Dermis microvascular lymphatic vessel endothelial cell (primary cell): ENCODE measurements around the gene SLC31A1. TPM values are rescaled to one million over a fixed set of nuclear protein-coding genes. Genes with fewer than 3 reads are reported as not detected.
"Not testable (repeated sequence)": the region's sequence is repeated elsewhere in the genome, so short reads cannot be mapped to it uniquely, and the experiment has no call there.

Source experiments
- DNase-seq, 2 donors: peaks; one replicate each; pipeline versions ENCODE4 v3.0.0 to v3.0.0-alpha.2; 2010; ENCODE audit warnings: low read depth in 2 of 2
- total RNA-seq: library from RNA; depleted of rRNA; stranded (reverse); fragments of >200 nt; gene quantifications from 2 replicates; pipeline ENCODE4 v1.2.1, GENCODE V29; 2014

SLC31A1 gene
- total RNA-seq, 1 donor from 2014 or later = 13.9 TPM

DNA sequence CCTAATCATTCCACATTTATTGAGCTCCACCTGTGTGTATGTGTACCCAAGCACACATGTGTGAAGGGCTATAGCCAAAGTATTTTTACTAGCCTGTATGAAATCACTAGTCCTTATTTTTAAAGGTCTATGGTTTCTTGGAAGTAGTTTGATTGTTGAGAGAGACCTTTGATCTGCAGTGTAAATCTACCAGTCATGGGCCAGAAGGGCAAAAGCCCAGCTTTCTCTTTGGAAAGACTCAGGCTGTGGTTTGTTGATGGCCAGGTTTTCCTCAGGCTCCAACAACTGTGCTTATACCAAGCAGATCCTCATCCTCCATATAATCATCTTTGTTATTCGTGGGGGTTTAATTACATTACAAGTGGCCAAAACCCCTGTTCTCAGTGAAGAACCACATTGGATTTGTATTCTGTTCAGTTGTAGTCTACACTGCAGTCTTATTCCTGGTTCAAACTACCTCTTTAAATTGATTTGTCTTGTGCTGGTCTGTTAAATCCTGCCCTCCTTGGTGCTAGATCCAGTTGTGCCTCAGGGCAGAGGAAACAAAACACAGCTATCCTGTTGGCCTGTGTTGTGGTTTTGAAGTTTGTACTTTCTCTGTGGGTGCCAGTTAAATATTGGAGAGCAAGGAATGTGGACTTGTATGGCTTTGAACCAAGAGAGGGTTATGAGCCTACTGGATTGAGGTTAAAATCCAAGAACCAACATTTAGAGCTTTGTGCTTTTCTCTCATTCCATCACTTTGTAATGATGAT lies 40.8 kb downstream of the SLC31A1 start:
- no peak for DNase-seq

DNA sequence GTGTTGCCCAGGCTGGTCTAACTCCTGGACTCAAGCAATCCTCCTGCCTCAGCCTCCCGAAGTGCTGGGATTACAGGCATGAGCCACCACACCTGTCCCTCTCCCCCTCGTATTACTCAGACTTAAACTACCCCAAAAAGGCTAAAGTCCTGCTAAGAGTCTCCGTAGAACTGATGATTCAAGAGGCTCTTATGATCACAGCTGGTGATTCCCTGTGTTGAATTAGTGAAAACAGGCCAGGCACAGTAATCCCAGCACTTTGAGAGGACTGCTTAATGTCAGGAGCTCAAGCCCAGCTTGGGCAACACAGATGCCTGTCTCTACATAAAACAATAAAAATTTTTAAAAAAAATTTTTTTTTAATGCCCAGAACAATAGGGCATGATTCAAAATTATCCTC lies 44.8 kb downstream of the SLC31A1 start:
- no peak for DNase-seq

DNA sequence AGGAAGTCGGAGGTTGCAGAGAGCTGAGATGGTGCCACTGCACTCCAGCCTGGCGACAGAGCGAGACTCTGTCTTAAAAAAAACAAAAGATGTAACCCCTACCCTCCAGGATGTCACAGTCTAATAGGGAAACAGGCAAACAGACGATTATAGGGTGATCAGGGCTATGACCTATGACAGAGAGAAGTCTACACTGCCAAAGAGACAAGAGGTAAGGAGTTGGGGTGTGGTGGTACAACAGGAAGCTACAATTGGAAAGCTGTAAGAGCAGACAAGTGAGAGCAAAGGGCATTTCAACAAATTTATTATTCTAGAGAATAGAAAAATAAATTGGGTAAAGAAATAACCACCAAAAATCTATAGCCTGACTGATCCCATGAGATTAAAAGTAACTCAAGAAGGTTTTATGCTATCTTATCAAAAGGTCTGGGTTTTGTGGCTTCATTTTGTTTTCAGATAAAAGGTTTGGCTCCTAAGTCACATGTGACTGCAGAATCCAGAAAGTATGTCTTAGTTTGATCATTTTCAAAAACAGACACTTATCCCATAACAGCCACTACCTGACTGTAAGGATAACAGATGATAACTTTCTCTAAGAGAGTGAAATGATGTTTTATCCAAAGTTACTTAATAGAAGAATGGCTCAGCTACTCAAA lies 46.7 kb downstream of the SLC31A1 start:
- no peak for DNase-seq

DNA sequence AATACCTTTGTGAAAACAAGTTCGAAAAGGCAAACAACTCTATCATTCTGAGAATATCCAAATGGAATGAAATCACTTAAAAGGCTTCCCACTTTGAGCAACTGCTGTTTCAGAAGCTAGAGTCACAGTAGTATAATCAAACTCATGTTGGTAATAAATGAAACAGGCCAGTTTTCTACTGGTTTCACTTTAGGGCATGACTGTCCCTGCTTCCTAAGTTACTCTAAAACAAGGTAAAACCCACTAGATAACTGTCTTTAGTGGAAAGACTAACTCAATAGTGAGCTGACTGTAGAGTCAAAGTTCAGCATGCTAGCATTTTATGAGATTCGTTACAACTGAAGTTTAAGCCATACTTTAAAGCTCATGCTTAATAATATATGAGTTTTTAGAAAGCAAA lies 48.0 kb downstream of the SLC31A1 start:
- no peak for DNase-seq

DNA sequence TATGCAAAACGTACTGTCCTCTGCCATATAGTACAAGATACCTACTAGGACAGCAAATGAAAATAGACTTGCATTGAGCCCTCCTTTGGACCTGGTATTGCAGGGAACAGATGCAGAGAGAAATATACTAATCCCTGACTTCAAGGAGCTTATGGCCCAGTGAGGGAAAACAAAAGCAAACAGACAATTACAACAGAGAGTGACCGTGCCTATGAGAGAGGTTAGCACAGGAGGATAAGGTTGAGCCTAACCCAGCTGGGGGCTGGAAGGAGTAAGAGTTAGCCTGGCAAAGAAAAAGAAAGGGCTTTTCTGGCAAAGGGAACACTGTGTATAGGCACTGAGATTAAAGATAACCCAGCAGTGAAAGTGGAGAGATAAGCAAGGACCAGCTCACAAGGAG lies 48.5 kb downstream of the SLC31A1 start:
- no peak for DNase-seq

DNA sequence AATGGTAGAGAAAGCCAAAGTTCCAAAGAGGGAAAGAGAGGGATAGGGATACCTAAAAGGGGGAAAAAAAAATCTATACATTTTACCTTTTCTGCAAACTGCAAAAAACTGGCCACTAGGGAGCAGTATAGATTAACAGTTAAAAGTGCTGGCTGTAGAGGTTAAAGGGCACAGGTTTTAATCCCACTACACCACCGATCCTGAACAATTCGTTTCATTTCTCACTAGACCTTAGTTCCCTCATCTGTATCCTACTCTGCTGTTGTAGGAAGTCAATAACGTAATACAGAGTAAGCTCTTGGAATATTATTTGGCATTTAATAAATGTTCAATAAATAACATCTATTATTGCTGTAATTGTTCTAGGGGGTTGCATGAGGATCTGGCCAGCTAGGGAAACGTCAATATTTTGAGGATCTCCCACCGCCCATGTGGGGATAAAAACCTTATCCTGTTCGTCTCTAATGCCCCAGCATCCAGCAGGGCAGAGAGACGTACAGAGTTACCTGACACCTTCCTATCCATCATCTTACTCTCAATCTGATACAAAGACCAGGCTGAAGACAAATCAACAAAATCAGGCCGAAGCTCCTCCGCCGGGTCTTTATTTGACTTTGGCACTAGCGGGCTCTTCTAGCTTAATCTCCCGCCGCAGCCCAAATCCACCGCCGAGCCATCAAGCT lies 53.3 kb downstream of the SLC31A1 start:
- DNase-seq = peak; percentile 64 to 76

DNA sequence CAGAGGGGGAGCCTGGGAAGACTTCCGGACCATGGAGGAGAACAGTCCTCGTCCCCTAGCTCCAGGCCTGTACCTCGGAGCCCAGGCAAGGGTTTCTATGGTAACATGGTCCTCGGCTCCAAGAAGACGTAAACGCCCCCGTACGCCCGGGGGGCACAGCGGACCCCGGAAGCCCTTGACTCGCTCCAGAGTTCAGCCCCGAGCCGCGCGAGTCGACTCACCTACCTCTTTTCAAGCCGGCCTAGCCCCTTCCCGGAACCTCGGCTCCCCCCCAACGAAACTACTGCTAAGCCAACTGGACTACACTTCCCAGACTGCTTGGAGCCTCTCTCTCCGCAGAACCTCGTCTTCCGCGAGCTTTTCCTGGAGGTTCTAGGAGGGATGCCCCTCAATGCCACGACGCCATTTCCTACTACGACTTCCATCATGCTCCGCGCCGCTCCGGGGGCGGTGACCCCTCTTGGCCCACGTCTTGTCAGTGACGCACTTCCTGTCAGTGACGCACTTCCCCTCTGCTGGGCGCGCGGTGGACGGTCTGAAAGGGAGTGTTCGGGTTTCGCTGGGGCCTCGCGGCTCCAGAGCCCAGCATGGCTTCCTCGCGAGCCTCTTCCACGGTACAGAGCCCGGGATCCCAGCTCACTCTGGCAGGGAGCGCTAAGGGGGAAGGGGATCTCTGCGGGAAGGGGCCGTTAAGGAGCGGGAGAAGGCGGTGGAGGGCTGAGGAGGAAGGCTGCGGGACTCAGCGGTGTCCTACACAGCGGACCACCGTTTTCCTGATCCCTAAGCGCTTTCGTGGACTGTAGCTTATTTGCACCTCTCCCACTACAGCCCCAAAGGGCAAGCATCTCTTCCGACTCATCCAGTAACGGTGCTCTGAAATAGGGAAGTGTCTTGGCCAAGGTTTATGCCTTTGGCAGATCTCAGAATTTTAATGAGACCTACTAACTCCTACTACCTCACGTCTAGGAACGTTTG lies 54.1 kb downstream of the SLC31A1 start, which contains the start of the genes CDC26 and PRPF4:
CDC26 (minus strand) TSS at position 416 of the 975 bp plus-strand sequence. CDS start 3,065 bp downstream, outside the sequence.
PRPF4 (plus strand) TSS at position 502 of the 975 bp plus-strand sequence; CDS start at position 588, 86 bp downstream.
- DNase-seq = peak; percentile 96 to 99

DNA sequence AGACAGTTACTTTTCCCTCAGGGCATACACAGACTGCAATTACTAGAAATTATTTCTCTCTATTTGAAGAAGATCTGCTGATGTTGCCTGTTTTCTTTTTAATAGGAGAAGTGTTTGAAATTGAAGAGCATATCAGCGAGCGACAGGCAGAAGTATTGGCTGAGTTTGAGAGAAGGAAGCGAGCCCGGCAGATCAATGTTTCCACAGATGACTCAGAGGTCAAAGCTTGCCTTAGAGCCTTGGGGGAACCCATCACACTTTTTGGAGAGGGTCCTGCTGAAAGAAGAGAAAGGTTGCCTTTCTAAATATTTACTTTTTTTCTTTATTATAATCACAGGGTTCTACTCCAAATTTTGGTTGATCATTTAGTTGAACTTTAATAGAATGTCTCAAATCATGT lies 57.5 kb downstream of the SLC31A1 start:
- DNase-seq = no peak

DNA sequence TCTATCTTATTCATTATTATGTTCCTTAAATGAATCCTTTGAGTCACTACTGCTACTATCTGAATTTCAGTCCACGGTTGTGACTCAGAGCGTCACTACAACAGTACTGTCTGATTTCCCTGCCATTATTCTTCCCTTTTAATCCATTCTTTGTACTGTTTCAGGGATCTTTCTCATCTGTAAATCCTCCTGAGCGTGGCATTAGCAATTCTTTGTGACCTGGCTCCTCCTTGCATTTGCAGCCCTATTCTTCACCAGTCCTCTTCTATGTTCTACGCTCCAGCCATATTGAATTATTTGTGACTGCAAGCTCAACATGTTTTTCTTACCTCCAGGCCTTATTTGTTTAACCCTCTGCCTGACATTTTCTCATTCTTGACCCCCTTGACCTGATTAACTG lies 60.0 kb downstream of the SLC31A1 start:
- no peak for DNase-seq

DNA sequence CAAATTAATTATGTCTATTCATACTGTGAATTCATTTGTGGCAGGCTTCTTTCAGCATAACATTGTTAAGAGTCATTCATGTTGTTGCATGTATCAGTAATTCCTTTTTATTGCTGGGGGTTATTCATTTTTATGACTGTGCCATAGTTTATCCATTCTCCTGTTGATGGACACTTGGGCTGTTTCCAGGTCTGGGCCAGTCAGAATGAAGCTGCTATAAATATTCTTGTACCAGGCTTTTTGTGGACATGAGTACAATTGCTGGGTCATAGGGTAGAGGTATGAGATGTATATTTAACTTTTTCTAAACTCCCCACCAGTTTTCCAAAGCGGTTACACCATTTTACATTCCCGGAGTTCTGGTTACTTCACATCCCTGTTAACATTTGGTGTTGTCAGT lies 67.7 kb downstream of the SLC31A1 start:
- DNase-seq = peak in 1 of 2 donors; percentile 42

DNA sequence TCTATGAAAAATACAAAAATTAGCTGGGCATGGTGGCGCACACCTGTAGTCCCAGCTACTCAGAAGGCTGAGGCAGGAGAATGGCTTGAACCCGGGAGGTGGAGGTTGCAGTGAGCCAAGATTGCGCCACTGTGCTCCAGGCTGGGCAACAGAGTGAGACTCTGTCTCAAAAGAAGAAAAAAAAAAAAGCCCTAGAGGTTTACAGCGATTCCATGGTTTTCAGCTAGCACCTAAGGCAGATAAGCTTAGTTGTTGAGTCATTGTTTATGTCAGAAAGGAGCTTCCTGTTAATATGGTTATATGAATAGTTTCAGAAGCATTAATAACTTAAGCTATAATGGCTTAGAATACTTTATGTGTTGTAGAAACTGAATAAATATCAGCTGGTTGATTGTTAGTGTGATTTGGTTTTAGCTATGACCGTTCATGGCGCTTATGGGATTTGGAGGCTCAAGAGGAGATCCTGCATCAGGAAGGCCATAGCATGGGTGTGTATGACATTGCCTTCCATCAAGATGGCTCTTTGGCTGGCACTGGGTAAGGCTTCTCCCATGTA lies 68.8 kb downstream of the SLC31A1 start:
- peak in 1 of 2 donors; percentile 13 for DNase-seq

DNA sequence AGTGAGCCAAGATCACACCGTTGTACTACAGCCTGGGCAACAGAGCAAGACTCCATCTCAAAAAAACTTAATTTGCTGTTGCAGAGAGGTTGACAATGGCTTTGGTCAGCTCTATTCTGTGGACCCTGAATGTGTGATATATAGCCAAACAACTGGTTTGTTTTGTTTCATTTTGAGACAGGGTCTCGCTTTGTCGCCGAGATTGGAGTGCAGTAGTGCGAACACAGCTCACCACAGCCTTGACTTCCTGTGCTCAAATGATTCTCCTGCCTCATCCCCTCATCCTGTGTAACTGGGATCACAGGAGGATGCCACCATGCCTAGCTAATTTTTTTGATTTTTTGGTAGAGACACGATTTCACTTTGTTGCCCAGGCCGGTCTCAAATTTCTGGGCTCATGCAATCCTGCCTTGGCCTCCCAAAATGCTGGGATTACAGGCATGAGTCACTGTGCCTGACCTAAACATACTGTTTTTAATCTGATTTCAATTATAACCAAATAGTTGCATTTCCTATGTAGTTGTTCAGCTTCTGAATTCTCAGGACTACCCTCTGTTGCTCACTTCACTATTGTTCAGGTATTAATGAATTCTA lies 72.0 kb downstream of the SLC31A1 start:
- no peak for DNase-seq

DNA sequence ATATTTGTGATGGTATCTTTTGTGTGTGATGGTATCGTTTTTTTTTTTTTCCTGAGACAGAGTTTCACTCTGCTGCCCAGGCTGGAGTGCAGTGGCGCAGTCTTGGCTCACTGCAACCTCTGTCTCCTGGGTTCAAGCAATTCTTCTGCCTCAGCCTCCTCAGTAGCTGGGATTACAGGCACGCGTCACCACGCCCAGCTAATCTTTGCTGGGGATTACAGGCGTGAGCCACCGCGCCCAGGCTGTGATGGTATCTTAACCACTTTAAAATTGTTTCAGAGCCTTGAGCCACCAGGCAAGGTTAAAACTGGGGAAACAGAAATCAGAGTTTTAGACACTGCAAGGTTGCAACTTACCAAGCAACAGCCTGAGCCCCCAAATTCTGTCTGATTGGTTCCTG lies 74.9 kb downstream of the SLC31A1 start:
- DNase-seq = not testable (repeated sequence)

DNA sequence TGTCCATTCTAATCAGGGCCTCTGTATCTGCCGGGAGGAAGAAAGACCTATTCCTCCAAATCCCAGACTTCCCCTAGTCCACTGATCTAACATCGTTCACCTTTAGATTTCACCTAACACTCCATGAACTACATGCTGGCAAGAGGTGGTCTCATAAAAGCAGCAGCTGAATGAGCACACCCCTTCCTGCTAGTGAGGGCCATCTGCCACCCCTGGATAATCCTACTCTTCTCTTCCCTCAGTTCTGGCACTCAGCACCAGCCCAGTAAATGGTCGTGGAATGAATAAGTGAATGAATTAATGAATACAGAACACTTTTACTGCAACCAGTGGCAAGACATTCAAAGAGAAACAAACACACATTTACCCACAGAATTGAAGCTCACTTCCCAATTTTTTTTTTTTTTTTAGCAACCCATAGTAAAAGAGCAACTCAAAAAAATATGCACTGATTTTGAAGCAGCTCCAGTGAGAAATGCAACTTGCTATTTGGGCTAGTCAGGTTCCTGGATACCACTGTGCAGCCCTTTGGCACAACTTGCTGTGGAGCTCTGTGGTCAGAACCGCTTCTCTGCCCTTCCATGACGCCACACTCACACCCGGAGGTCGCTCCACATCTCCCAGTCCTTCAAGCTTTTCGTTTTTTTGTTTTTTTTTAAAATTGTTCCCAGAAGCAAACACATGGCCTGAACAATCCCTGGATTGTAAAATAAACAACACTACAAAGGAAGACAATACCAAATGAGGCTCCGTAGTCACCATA lies 75.6 kb downstream of the SLC31A1 start:
- DNase-seq = no peak

DNA sequence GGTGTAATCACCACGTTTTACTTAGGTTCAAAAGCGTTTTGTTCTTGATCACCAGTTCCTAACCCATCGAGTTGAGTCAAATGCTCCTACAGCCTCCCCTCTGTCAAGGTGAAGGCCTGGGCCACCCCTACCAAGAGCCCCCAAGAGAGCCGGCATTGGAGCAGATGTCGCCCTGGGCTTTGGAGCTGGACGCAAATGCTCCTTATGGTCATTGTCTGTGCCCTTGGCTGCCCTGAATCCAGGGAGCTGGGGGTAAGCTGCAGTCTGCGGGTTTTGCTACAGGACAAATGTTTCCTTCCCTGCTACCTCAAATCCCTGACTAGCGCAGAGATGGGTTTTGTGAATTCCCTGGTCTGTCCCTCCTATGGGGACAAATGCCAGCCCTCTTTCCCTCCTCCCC lies 77.0 kb downstream of the SLC31A1 start:
- DNase-seq = no peak

DNA sequence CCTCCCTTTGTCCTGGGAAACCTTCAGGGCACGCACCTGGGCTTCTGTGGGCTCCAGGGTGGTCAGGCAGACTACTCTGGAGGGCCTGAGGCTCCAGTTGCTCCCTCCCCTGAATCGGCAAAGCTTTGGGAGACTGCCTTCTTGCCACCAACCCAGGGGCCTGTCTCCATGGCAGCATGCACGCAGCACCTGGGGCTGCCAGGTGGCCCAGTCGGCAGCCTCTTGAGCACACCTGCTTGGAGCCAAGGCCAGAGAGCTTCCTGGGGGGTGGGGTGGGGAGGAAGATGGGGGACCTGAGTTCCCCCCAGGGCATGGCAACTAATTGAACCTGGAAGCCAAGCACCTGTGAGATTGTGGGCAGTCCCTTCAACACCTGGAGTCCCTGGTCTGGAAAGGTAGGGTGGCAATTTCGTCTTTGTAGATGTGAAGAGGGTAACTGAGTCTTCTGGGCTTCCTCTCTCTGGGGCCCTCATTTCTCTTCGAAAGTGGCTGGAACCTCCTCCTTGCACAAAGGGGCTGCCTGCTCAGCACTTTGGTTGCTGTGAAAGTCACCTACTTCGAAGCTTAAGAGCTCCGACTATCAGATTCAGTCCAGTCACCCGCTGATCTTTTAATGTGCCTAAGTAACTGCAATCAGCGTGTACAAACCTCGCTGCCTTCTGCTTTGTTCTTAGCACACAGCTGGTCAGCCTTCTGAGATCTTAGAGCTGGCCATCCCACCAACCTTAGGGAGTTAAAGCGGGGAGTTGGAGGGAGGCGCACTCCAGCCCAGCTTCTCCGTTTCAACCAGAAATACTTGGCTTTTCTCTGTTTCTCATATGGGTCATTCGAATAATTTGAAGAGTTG lies 77.8 kb downstream of the SLC31A1 start:
- no peak for DNase-seq

DNA sequence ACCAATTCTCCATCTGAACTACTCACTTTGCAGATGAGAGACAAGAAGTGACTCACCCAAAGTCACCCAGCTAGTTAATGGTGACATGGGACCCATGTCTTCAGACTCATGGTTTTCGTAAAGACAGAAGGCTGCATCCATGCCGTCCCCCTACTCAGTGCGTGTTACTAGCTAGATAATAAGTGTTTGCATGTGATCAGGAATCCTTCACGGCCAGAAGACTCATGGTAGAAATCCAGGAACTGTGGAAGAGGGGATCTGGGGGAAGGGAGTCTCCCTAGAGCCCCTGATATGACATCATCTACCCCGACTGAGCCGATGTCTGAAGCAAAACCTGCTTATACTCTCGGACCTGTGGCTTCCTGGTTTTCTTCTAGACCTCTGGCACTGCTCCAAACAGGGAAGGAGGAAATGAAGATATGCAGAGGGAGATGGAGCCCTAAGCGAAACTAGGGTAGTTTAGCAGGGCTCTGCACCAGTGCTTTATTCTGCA lies 78.5 kb downstream of the SLC31A1 start:
- peak in 1 of 2 donors; percentile 46 for DNase-seq

DNA sequence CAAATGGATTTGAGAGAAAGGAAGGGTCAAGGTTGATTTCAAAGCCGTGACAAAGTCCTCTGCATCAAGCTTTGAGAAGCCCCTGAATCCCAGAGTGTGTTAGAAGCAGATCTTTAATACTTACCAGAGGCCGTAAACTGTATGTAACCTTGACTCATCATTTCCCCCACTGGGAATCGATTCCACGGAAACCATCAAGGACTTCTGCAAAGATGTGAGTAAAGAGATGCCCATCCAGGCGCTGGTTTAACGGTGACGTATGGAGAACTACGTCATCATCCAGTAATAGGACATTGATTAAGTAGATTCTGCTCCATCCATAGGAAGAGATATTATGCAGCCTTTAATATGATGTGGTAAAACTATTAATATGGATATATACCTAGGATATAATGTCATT lies 80.2 kb downstream of the SLC31A1 start:
- DNase-seq = no peak
